ENCODE measurements around the gene DNAJC1. TPM values are rescaled to one million over a fixed set of nuclear protein-coding genes. Genes with fewer than 3 reads are reported as not detected.

Gene DNAJC1
- polyA plus RNA-seq, 1 donor from 2014 or later, result 15.9 TPM

GRCh38 chr10:22027364-22028238 is 24.1 kb upstream of the DNAJC1 start:
- no peaks in the 10 kb centered on the region for H3K9me3 ChIP-seq (ENCODE audit: low read length)
- no peak for TF ChIP-seq POLR2AphosphoS5 (IDR thresholded peaks at IDR 0.05)
- no peak for TF ChIP-seq TAF1 (IDR thresholded peaks at IDR 0.05; ENCODE audit: low read depth)
- no peak for TF ChIP-seq RAD21 (conservative IDR thresholded peaks at IDR 0.05)
- TF ChIP-seq SMC3 (conservative IDR thresholded peaks at IDR 0.05; ENCODE audit: poor library complexity), result no peak
- TF ChIP-seq MXI1 (conservative IDR thresholded peaks at IDR 0.05; ENCODE audit: poor library complexity, severe bottlenecking), result no peak
- no peak for TF ChIP-seq CTCF (IDR thresholded peaks at IDR 0.05; ENCODE audit: poor library complexity, severe bottlenecking)
- TF ChIP-seq EZH2 (IDR thresholded peaks at IDR 0.05; ENCODE audit: borderline replicate concordance, insufficient read depth, low read length, poor library complexity, severe bottlenecking), result no peak
- no peak for TF ChIP-seq EP300 (conservative IDR thresholded peaks at IDR 0.05; ENCODE audit: poor library complexity, severe bottlenecking)
- no peak for TF ChIP-seq REST (IDR thresholded peaks at IDR 0.05; ENCODE audit: borderline replicate concordance)
- H3K9ac ChIP-seq (ENCODE audit: low read length), result no peak overlapping the region
- no peaks in the 10 kb centered on the region for H4K20me1 ChIP-seq (ENCODE audit: insufficient read depth)
- H3K27me3 ChIP-seq (ENCODE audit: insufficient read depth, low read depth, low read length), result no peaks in the 10 kb centered on the region
- H3K9me2 ChIP-seq (ENCODE audit: insufficient read depth, low read length), result no peaks in the 10 kb centered on the region
- no peak overlapping the region for H3K4me3 ChIP-seq (ENCODE audit: low read length)
- H3F3A ChIP-seq (ENCODE audit: insufficient read depth, low read length, poor library complexity, severe bottlenecking), result no peaks in the 10 kb centered on the region
- H3K27ac ChIP-seq (ENCODE audit: low read length), result no peak overlapping the region
- H3K79me2 ChIP-seq (replicated peaks; ENCODE audit: insufficient read depth, low read length), result no peaks in the 10 kb centered on the region
- no peaks in the 10 kb centered on the region for H3K36me3 ChIP-seq (ENCODE audit: insufficient read depth, low read length)
- no peak overlapping the region for H2AFZ ChIP-seq (ENCODE audit: low read depth, low read length)
- H3K4me2 ChIP-seq (ENCODE audit: low read length), result no peak overlapping the region

GRCh38 chr10:22026287-22026686 is 22.8 kb upstream of the DNAJC1 start:
- Histone ChIP-seq H3F3A (ENCODE audit: insufficient read depth, low read length, poor library complexity, severe bottlenecking) (no peaks in the 10 kb centered on the region), H3K79me2 (replicated peaks; ENCODE audit: insufficient read depth, low read length) (no peaks in the 10 kb centered on the region), H2AFZ (ENCODE audit: low read depth, low read length) (no peak overlapping the region), H3K36me3 (ENCODE audit: insufficient read depth, low read length) (no peaks in the 10 kb centered on the region), H3K27ac (ENCODE audit: low read length) (no peak overlapping the region), H3K9me3 (ENCODE audit: low read length) (no peaks in the 10 kb centered on the region), H3K9ac (ENCODE audit: low read length) (no peak overlapping the region), H3K4me2 (ENCODE audit: low read length) (no peak overlapping the region), H3K9me2 (ENCODE audit: insufficient read depth, low read length) (no peaks in the 10 kb centered on the region), H3K27me3 (ENCODE audit: insufficient read depth, low read depth, low read length) (no peaks in the 10 kb centered on the region), H4K20me1 (ENCODE audit: insufficient read depth) (no peaks in the 10 kb centered on the region), H3K4me3 (ENCODE audit: low read length) (no peak overlapping the region)
- TF ChIP-seq RAD21 (conservative IDR thresholded peaks at IDR 0.05) (no peak), REST (IDR thresholded peaks at IDR 0.05; ENCODE audit: borderline replicate concordance) (no peak)

Measured in neural cell (in vitro differentiated cells).